Ureter (tissue), 1 donor: ENCODE data around the gene DLG1. TPM values are rescaled to one million over a fixed set of nuclear protein-coding genes. Genes with fewer than 3 reads are reported as not detected.

Source experiments
- DNase-seq: peaks from one replicate; pipeline ENCODE4 v3.0.0-alpha.2; 2020; ENCODE audit warnings: low spot score
- total RNA-seq: library from RNA; stranded (reverse); gene quantifications from one replicate; pipeline ENCODE4 v1.2.4, GENCODE V29; 2023
- donor health status: DM: yes; HTN: yes; CAD: no.

The DLG1 gene
- total RNA-seq, 1 donor from 2014 or later, result 148 TPM

DNA sequence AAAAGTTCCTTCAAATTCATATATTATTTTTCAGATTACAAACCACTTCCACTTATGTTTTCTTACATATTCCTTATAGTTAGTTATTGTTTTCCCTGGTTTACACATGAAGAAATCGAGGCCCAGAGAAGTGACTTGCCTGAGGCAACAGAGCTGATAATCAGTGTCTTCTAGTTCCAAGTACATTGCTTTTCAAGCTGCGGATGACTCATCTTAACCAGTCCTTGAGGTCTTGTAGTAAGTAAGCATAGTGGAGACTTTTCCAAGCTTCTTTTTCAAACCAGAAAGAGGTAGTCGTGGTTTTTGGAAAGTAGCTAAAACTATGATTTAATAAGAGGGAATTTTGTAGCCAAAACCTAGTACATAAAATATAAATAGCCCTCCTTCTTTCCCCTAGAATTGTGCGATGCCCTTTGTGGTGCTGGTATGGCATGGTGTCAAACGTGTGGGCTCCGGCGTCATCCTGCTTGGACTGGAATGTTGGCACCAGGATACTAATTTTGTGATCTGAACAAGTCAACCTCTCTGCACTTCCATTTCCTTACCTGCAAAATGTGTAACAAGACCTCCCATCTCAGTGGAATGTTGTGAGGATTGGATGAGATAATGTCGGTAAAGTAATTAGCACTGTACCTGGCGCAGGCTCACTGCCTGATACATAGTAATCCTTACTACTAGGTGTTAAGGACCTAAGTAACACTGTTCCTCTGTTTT is 19.0 kb upstream of the DLG1 start:
- DNase-seq, result no peak

- DNase-seq, result no peak
These were observed 14.0 kb upstream of the DLG1 start for GRCh38 chr3:197312431-197312830.

DNA sequence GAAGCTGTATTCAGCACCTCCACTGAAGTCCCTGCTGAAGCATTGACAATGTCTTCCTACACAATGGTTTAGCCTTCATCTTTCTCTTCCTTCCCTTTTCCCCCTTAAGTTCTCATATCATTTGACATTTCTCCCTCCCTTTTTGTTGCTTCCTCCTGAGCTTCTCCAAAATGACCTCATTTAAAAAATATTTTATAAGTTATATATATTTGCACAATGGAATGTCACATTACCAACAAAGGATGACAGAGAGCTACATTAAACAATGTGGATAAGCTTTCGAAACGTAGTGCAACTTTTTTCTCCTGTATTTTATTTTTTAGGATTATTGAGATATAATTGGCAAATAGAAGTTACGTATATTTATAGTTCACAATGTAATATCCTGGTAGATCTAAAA is 13.2 kb upstream of the DLG1 start:
- DNase-seq, result no peak

DNA sequence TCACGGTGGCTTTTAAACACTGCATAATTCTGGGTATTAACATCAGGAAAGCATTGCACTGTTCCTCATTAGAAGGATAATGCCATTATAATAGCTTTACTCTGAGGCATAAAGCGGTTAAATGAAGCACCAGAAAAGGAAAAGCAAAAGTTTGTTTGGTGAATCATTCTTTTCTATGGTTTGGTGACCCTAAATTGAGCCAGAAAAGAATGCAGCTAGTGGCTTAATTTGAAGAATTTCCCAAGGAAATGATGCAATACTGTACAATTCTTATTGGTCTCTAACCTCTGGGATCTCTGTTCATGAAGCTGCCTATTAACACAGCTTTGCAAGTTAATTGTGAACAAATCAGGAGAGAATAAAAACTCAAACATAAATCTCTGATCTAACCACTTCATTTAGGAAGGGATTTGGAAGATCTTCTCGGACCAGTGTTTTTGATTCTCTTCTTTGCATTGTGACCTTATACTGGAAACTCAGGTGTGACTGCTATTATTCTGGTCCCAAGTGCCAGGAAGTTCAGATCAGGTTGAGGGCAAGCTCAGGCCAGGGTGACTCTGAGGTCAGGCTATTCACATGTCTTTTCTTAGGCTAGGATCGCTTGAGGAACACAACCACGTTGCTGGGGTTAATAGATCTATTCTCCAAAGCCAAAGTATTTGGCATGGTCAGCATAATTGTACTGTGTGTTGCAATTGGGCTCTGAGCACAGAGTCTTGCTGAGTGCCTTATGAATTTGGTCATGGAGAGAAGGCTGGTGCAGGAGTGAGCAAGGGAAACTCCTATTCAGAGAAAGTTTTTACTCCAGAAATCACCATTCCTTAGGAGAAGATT is 11.3 kb upstream of the DLG1 start:
- DNase-seq, result no peak

GRCh38 chr3:197308591-197308990 is 10.2 kb upstream of the DLG1 start:
- DNase-seq, result no peak

- no peak for DNase-seq
These were observed 8.1 kb upstream of the DLG1 start for GRCh38 chr3:197306374-197307086.

- DNase-seq, result no peak
These were observed 7.4 kb upstream of the DLG1 start for GRCh38 chr3:197305854-197306253.

DNA sequence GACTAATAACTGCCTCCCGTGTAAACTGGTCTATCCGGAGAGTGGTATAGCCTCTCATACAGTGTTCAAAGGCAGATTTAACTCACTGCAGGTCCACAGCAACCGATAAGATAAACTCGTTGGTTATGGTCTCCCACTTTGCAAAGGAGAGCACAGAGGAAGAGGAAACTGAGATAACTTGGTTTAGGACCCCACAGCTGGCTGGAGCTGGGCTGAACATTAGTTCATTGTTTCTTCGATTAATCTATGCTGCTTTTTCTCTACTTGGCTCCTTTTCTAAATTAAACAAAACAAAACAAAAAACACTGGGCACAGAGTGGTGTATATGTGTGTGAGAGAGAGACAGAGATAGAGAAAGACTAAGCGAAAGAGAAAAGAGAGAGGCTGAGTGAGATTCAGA is 5.0 kb upstream of the DLG1 start:
- no peak for DNase-seq

GRCh38 chr3:197302696-197303341 is 4.4 kb upstream of the DLG1 start:
- DNase-seq, result no peak

DNA sequence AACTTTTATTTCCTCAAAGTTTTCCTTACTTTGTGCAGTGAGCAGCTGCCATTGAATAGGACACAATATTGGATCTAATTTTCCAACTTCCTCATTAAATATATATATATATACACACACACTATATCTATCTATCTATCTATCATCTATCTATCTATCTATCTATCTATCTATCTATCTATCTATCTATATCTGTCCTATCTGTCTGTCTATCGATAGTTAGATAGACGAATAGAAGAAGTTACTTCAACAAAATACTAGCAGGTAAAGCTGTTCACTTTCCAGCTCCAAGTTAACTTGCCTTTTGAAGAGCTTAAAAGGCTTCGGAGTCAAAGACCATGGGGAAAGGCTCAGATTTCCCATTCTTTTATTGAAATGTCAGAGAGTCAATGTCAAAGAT is 3.6 kb upstream of the DLG1 start:
- no peak for DNase-seq

DNA sequence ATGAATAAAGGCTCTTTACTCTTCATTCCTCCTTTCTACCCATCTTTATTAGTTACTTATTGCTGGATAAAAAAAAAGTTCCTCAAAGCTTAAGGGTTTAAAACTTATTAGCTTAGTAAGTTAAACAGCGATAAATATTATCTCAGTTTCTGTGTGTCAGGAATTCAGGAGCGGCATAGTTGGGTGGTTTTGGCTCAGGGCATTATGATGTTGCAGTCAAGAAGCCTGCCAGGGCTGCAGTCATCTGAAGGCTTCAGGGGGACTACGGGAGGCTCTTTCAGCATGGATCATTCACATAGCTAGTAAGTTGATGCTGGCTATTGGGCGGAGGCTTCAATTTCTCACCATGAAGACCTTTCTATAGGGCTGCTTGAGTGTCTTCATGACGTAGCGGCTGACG is 1.9 kb upstream of the DLG1 start:
- no peak for DNase-seq

DNA sequence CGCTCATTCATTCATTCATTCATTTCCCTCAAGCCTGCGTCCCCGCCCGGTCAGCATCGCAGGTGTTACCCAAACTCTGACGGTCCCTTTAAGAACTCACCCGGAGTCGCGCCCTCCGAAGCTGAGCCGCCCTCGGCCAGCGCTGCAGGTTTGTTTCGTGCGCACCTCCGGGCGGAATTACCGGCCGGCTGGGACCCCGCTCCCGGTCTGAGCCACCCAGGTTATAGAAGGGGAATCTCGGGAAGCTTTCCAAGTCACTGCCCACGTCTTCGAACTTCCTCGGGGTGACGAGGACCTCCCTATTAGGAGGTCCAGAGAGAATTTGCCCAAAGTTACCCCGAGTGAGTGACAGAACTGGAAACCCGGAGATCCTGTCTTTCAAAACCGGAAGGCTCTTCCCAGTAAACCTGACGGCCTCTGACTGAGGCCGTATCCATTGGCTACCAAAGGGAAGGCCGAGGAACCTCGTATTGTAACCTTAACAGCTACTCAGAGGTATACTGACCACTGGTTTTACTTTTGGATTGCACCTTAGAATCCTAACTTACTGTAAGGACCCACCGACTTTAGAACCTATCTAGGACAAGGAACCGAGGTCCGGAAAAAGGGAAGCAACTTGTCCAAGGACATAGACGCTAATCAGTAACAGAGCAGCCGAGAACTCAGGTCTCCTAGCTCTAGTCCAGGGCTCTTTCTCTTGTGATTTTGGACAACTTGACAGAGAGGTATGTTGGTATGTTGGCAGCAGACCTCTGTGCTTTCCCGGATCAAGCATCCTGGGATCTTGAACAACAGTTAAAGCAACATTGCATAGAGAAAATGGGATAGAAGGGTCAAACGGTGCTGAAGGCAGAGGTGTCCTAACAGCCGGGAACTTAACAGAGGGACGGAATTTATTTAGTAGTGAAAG is 788 bp upstream of the DLG1 start:
- peak; percentile 61 for DNase-seq

DNA sequence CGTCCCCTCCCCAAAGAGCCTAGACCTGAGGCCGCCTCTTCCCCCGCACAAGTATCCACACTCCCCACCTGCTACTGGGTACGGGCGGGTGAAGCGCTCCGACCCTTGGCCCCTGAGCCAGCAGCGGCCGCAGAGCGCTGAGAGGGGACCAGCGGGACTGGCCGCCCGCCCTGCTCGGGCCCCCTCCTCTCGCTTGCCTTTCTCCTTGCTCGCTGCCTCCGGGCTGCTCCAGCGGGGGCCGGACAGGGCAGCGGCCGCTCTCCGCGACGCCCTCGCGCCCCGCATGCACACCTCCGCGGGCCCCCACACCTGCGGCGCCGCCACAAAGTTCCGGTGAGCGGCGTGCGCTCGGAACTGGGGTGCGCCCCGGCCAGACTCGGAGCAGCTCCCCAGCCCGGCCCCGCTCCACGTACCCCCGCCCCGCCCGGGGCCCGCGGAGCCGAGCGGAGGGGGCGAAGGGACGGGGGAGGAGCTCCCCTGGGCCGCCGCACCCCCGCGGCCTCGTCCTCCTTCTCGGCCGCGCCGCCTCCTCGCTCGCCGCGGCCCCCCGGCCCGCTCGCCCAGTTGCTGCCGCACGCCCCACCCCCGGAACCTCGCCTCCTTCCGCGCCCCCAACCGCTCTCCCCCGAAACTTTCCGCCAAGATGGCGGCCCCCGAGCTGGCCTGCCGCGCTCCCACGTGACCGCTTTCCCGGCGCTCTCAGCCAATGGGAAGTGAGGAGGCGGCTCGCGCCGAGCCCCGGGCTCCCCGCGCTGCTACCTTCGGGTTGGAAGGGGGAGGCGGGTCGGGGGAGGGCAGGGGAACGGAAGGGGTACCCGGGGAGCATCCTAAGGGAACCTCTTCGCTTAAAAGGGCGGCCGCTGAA is 704 bp downstream of the DLG1 start:
- peak; percentile 90 for DNase-seq

- no peak for DNase-seq
These were observed 1.4 kb downstream of the DLG1 start for GRCh38 chr3:197297002-197297401.

GRCh38 chr3:197296545-197296944 is 1.9 kb downstream of the DLG1 start:
- DNase-seq, result no peak

- DNase-seq, result no peak
These were observed 2.5 kb downstream of the DLG1 start for GRCh38 chr3:197295871-197296270.

DNA sequence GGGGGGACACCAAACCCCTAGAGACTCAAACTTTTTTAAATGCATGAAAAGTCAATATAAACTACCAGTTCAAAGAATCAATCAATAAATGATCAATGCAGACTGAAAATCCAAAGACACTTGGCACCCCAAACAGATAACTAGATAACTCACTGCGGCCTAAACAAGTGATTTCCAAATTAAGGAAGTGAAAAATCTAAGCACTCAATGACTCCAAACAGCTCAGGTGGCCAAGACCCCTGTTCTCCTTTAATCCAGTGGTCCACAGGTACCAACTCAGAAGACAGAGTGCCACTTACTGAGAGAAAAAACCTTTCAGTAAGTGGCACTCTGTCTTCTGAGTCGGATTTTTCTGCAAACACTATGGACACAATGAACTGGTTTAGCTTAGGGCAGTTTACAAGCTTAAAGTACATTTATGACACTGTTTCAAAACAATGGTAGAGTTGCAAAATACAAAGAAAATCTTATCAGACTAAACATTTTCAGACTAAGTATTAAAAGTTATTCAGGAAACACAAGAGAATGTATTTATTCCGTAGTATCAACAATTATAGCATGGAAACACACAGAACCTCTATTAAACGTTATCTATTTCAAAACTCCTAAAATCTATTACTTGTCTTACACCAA is 4.7 kb downstream of the DLG1 start:
- DNase-seq, result no peak

GRCh38 chr3:197292648-197293047 is 5.8 kb downstream of the DLG1 start:
- no peak for DNase-seq

DNA sequence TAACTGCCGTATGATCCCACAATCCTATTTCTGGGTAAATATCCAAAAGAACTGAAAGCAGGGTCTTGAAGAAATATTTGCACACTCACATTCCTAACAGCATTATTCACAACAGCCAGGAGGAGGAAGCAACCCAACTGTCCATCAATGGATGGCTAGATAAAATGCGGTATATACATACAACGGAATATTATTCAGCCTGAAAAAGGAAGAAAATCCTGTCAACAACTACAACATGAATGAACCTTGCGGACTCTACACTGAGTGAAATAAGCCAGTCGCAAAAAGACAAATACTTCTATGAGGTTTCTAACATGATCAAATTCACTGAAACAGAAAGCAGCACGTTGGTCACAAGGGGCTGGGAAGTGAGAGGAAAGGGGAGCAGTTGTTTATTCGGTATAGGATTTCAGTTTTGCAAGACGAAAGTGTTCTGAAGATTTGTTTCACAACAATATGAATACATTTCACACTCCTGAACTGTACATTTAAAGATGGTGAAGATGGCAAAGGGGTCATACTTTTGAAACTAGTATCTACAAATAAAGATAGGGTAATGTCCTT is 6.2 kb downstream of the DLG1 start:
- DNase-seq, result no peak
